BE2C (cell line): Measurements from ENCODE around the gene KCNG3.

Experiments
- DNase-seq: peaks from one replicate; pipeline ENCODE4 v3.0.0-alpha.2; 2020
- H3K27me3 ChIP-seq: fragments of 250-450 bp; sonication (Bioruptor Pico); 2 replicates; pipeline ENCODE4 v1.5.1; 2020; ENCODE audit warnings: mild to moderate bottlenecking
- H3K36me3 ChIP-seq: fragments of 250-450 bp; sonication (Bioruptor Pico); 2 replicates; pipeline ENCODE4 v1.5.1; 2020; ENCODE audit warnings: mild to moderate bottlenecking
- H3K4me1 ChIP-seq: fragments of 250-450 bp; sonication (Bioruptor Pico); 2 replicates; pipeline ENCODE4 v1.5.1; 2020
- H3K4me3 ChIP-seq: 2 replicates; pipeline ENCODE4 v1.5.1; 2011; ENCODE audit warnings: low read depth, low read length
- H3K9me3 ChIP-seq: fragments of 250-450 bp; sonication (Bioruptor Pico); 2 replicates; pipeline ENCODE4 v1.5.1; 2020
- TF ChIP-seq, protein P1 (sequence below): IDR thresholded peaks from 2 replicates; pipeline ENCODE4 v1.5.1; 2012; ENCODE audit warnings: mild to moderate bottlenecking, low read depth, low read length

The KCNG3 gene

GRCh38 chr2:42522035-42522434, 28.3 kb upstream of the KCNG3 start:
- Histone ChIP-seq H3K4me1 (no peaks in the 10 kb centered on the region), H3K27me3 (no peaks in the 10 kb centered on the region), H3K36me3 (no peaks in the 10 kb centered on the region), H3K4me3 (no peak overlapping the region), H3K9me3 (no peaks in the 10 kb centered on the region)
- TF ChIP-seq, protein P1, sequence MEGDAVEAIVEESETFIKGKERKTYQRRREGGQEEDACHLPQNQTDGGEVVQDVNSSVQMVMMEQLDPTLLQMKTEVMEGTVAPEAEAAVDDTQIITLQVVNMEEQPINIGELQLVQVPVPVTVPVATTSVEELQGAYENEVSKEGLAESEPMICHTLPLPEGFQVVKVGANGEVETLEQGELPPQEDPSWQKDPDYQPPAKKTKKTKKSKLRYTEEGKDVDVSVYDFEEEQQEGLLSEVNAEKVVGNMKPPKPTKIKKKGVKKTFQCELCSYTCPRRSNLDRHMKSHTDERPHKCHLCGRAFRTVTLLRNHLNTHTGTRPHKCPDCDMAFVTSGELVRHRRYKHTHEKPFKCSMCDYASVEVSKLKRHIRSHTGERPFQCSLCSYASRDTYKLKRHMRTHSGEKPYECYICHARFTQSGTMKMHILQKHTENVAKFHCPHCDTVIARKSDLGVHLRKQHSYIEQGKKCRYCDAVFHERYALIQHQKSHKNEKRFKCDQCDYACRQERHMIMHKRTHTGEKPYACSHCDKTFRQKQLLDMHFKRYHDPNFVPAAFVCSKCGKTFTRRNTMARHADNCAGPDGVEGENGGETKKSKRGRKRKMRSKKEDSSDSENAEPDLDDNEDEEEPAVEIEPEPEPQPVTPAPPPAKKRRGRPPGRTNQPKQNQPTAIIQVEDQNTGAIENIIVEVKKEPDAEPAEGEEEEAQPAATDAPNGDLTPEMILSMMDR: no peak
- DNase-seq: no peak

DNA sequence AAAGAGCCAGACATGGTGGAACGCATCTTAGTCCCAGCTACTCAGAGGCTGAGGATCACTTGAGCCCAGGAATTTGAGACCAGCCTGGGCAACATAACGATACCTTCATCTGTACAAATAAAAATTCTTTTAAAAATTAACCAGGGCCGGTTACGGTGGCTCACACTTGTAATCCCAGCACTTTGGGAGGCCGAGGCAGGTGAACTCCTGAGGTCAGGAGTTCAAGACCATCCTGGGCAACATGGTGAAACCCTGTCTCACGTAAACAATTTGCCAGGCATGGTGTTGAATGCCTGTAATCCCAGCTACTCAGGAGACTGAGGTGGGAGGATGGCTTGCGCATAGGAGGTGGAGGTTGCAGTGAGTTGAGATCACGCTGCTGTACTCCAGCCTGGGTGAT, 25.8 kb upstream of the KCNG3 start:
- DNase-seq: no peak
- H3K9me3 ChIP-seq: no peaks in the 10 kb centered on the region
- H3K4me3 ChIP-seq: no peak overlapping the region
- H3K27me3 ChIP-seq: no peaks in the 10 kb centered on the region
- no peaks in the 10 kb centered on the region for H3K36me3 ChIP-seq
- no peaks in the 10 kb centered on the region for H3K4me1 ChIP-seq
- TF ChIP-seq, protein P1: no peak

DNA sequence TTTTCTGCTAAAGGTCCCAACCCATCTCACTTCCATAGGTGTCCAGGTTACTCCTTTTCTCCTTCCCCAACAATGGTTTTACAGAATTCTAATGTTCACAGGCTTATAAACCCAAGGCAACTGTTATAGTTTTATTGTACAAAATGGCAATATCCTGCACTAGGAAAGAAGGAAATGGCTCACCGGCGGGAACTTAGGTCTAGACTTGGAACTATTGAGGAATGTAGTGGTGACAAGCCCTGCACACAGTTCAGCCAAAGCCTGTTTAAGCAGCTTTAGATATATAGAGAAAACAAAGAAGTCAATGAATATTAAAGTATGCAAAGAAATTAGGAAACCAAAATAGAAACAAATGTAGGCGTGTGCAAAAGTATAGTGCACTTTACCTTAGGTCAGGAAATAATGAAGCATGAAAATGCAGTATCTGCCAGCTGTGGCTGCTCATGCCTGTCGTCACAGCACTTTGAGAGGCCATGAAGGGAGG, 22.7 kb upstream of the KCNG3 start:
- H3K36me3 ChIP-seq: no peaks in the 10 kb centered on the region
- TF ChIP-seq, protein P1: no peak
- H3K4me1 ChIP-seq: peaks cover 3% of the 10 kb centered on the region; the same call in 1 of the 2 replicates
- no peak for DNase-seq
- no peaks in the 10 kb centered on the region for H3K9me3 ChIP-seq
- H3K27me3 ChIP-seq: no peaks in the 10 kb centered on the region
- no peak overlapping the region for H3K4me3 ChIP-seq

GRCh38 chr2:42513252-42513918, 19.6 kb upstream of the KCNG3 start:
- Histone ChIP-seq H3K27me3 (no peaks in the 10 kb centered on the region), H3K9me3 (no peaks in the 10 kb centered on the region), H3K36me3 (no peaks in the 10 kb centered on the region), H3K4me1 (peaks cover 9% of the 10 kb centered on the region), H3K4me3 (no peak overlapping the region)
- DNase-seq: peak; percentile 41
- TF ChIP-seq, protein P1: peak; percentile 77

DNA sequence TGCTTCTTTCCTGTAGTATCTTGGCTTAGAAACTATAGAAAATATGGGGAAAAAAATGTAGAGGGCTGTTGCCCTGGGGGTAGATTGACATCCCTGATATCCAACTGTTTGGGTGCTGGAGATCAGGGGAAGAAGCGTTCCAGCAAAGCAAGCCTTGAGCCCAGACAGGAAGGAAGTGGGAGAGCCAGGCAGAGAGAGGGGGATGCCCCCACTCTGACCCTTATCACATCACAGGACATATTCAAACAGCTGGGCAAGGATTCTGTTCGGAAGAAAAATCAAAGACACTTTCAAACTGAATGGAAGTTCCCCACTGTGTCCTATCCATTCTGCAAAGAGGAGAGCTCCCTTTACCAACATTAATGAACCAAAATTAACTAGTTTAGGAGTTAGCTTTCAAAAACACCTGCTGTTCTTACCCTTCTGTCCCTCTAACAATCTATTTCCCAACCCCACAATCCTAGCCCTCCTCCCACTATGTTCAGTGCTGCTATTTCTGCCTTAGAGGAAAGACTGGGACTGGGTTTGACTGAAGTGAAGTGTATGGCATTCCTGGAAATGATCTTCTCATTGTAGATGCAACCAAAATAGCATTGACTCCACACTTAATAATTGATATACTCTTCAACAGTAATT, 16.9 kb upstream of the KCNG3 start:
- peaks cover 9% of the 10 kb centered on the region for H3K4me1 ChIP-seq
- no peaks in the 10 kb centered on the region for H3K9me3 ChIP-seq
- H3K36me3 ChIP-seq: no peaks in the 10 kb centered on the region
- DNase-seq: peak; percentile 20
- no peaks in the 10 kb centered on the region for H3K27me3 ChIP-seq
- TF ChIP-seq, protein P1: no peak
- no peak overlapping the region for H3K4me3 ChIP-seq

DNA sequence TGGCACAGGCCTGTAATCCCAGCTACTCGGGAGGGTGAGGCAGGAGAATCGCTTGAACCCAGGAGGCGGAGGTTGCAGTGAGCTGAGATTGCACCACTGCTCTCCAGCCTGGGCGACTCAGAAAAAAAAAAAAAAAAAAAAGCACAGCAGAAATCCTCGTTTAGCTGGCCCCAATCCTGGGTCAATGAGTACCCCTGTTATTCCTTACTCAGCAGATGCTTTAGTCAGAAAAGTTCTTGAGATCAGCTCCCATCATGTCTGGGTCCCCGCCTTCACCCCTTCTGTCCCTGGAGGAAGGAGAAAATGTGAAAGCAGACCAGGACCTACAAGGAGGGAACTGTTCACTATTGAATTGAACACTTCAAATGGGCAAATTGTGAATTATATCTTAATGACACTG, 16.4 kb upstream of the KCNG3 start:
- no peaks in the 10 kb centered on the region for H3K27me3 ChIP-seq
- TF ChIP-seq, protein P1: no peak
- no peaks in the 10 kb centered on the region for H3K36me3 ChIP-seq
- no peak for DNase-seq
- peaks cover 9% of the 10 kb centered on the region for H3K4me1 ChIP-seq
- no peak overlapping the region for H3K4me3 ChIP-seq
- no peaks in the 10 kb centered on the region for H3K9me3 ChIP-seq
